Right hindlimb (tissue), 1 donor: ENCODE measurements around the gene TDRD10.

ENCODE experiments used
- DNase-seq: peaks from one replicate; pipeline ENCODE4 v3.0.0-alpha.2; 2018

The TDRD10 gene

GRCh38 chr1:154557248-154557938 lies 55.4 kb downstream of the TDRD10 start:
- no peak for DNase-seq

GRCh38 chr1:154557939-154558719 lies 56.1 kb downstream of the TDRD10 start, which contains the start of gene UBE2Q1:
Gene UBE2Q1, minus strand, starts transcription at chr1:154558662. Its CDS starts 109 bp downstream, at chr1:154558553.
- DNase-seq: peak; percentile 72

- DNase-seq: peak; percentile 99
Observed at GRCh38 chr1:154558720-154559465, 56.9 kb downstream of the TDRD10 start.

DNA sequence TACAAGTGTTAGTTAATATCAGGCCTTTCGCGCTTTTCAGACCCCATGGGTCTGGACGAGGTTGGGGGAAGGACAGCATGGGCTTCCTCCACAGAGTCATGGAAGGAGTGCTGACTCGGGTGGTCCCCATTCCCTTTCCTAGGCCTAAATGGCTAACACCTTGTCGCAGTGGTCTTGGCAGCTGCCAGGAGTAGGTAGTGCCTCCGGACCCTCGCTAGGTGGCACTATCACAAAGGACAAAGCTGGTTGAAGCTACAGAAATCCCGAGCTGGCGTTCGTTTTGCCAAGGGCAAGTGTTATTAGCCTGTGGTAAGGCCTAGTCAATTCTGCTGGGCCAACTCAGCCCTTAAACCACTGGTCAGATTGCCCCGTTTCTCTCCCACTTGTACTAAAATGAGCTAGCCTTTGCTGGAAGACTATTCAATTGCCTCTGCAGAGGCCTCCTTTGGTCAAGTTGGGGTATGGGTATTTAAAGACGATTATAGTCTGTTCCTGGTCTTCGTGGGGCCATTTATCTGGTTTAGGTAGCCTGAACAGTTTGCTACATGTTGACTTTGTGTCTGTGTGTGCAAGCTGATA lies 57.5 kb downstream of the TDRD10 start:
- peak; percentile 90 for DNase-seq

- no peak for DNase-seq
Observed at GRCh38 chr1:154565876-154566275, 63.9 kb downstream of the TDRD10 start.

DNA sequence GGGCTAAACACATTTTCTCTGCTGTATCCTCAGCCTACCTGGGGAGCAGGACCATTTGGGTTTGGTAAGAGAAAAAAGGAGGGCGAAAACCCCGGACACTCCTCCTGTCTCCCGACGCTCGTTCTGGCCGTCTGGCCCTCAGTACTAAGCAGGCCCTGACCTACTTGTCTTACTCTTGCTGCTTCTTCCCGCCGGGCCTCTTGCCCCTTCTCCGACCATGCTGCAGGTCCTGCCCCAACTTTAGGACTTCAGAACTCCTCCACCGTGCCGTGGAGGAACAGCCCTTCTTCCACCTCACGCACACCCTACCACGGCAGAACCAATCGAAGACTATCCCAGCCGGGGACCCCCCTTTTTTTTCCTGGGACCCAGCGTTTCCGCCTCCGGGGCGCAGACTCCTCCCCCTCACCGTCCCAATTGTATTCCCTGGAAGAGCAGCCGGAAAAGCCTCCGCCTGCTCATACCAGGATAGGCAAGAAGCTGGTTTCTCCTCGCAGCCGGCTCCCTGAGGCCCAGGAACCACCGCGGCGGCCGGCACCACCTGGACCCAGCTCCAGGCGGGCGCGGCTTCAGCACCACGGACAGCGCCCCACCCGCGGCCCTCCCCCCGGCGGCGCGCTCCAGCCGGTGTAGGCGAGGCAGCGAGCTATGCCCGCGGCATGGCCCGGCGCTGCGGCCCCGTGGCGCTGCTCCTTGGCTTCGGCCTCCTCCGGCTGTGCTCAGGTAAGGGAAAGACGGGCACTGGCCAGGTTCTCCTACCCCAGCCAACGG lies 65.6 kb downstream of the TDRD10 start, which contains the start of gene CHRNB2:
CHRNB2 (plus strand) TSS at position 393 of the 771 bp plus-strand sequence; CDS start at position 660, 267 bp downstream.
- DNase-seq: peak; percentile 77

GRCh38 chr1:154568157-154568815 lies 66.3 kb downstream of the TDRD10 start:
- DNase-seq: no peak

- DNase-seq: no peak
Observed at GRCh38 chr1:154571244-154571963, 69.4 kb downstream of the TDRD10 start.

GRCh38 chr1:154571964-154572288 lies 69.9 kb downstream of the TDRD10 start:
- no peak for DNase-seq

- no peak for DNase-seq
Observed at GRCh38 chr1:154572468-154573167, 70.6 kb downstream of the TDRD10 start.

GRCh38 chr1:154573168-154573510 lies 71.1 kb downstream of the TDRD10 start:
- no peak for DNase-seq

GRCh38 chr1:154574716-154575115 lies 72.7 kb downstream of the TDRD10 start:
- peak; percentile 53 for DNase-seq

- DNase-seq: no peak
Observed at GRCh38 chr1:154575147-154575927, 73.3 kb downstream of the TDRD10 start.

GRCh38 chr1:154575951-154576566 lies 74.0 kb downstream of the TDRD10 start:
- DNase-seq: no peak

DNA sequence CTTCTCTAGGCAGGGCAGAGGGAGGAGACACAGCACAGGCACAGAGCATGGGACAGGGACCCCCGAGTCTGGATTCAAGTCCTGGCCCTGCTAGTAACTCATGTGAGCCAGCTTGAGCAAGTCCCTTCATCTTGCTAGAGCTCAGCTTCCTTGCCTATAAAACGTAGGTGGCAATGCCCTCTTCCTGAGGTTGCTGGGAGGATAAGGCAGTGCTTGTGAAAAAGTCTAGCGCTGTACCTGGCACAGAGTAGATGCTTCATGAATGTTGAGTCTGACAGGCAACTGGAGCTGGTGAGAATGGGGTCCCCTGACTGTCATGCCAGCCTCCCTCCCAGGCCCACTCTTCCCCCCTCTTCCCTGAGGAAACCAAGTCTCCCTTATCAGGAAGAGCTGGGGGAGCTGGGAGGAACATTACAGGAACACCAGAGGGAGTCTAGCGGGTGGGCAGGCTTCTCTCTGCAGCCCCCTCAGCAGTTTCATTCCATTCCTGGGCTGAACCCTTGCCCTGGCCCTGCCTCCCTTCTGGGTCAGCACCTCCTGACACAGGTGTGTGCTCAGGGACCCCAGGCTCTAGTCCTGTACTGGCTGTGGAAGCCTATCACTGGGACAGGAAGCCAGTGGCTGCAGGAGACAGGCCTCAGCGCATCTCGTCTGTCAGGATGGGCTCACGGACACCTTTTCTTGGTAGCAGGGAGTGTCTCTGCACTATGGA lies 75.5 kb downstream of the TDRD10 start:
- DNase-seq: no peak

DNA sequence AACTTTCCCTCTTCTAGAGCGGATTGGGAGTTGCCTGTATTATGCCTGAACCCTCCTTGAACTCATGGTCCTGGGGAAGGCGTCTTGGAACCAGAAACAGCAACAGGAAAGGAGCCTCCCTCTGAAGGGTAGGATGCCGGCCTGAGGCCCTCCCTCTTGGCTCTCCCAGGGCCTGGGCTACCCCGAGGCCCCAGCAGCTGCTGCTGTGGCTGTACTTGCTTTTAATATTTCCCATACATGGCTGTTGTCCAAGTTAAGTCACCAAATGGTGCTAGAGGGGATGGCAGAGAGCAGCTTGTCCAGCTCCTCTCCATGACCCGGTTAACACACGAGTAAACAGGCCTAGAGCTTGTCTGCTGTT lies 76.0 kb downstream of the TDRD10 start:
- DNase-seq: peak; percentile 42

DNA sequence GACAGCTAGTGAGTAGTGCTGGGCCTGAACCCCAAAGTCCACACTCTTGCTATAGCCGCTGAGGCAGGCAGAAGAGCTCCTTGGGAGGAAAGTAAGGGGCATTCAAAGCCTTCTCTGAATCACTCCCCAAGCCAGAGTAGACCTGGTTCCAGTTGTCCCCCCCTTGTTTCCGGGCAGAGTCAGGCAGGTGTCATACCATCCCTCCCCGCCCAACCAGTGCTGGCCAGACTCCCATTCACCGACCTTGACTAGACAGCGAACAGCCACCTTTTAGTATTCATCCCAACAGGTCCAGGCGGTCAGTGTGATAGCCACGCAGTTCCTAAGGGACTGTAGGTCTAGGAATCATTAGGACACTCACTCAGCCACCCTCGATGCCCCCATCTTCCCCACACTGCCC lies 77.4 kb downstream of the TDRD10 start:
- no peak for DNase-seq

DNA sequence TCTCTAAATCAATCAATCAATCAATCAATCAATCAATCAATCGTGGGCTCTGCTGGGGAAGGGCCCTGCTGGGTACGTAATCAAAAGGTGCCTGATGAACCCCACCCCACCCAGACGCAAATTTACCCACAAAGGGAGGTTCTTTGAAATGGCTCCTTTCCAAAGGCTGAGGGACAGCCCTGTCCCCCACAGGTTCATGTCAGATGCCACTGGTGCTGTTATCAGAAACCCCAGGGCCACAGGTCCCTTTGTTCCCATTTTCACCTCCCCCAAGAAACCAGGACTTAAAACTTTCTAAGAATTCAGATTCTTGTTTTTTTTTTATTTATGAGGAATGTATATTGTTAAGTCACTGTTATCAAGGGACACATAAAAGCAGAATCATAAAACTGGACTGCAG lies 79.7 kb downstream of the TDRD10 start:
- no peak for DNase-seq

DNA sequence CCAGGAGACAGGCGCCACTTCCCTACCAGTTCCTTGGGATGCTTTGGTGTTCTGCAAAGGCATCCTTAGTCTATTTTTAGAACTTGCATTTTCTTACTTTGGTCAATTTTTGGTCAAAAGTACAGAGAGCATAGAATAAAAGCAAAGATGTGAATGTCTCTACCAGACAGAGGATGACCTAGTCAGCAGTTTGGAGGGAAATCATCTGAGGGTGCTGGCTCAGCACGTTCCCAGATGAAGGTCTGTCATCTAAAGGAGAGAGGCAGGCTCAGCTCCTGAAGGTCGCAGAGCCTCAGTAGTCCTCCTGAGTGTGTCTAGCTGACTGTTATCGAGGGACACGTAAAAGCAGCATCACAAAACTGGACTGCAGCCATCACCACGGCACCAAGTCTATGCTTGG lies 80.9 kb downstream of the TDRD10 start:
- DNase-seq: no peak
